ENCODE measurements around the gene PFDN2.
"Not testable (repeated sequence)": the region's sequence is repeated elsewhere in the genome, so short reads cannot be mapped to it uniquely, and the experiment has no call there.

PFDN2 gene

GRCh38 chr1:161121042-161121650, 3.3 kb upstream of the PFDN2 start:
- no peaks in the 10 kb centered on the region for H3K9me3 ChIP-seq (replicated peaks; ENCODE audit: insufficient read depth, low read length)
- no peak for DNase-seq
- no peak overlapping the region for H3K4me2 ChIP-seq (ENCODE audit: low read depth, low read length)
- H3K9ac ChIP-seq (ENCODE audit: low read length), result no peak overlapping the region
- H3K4me3 ChIP-seq (ENCODE audit: low read length), result no peak overlapping the region
- no peak for TF ChIP-seq EZH2phosphoT487 (IDR thresholded peaks at IDR 0.05; ENCODE audit: low read length)
- no peak for TF ChIP-seq EZH2 (optimal IDR thresholded peaks at IDR 0.05; ENCODE audit: low read depth, low read length)
- TF ChIP-seq, protein P1, sequence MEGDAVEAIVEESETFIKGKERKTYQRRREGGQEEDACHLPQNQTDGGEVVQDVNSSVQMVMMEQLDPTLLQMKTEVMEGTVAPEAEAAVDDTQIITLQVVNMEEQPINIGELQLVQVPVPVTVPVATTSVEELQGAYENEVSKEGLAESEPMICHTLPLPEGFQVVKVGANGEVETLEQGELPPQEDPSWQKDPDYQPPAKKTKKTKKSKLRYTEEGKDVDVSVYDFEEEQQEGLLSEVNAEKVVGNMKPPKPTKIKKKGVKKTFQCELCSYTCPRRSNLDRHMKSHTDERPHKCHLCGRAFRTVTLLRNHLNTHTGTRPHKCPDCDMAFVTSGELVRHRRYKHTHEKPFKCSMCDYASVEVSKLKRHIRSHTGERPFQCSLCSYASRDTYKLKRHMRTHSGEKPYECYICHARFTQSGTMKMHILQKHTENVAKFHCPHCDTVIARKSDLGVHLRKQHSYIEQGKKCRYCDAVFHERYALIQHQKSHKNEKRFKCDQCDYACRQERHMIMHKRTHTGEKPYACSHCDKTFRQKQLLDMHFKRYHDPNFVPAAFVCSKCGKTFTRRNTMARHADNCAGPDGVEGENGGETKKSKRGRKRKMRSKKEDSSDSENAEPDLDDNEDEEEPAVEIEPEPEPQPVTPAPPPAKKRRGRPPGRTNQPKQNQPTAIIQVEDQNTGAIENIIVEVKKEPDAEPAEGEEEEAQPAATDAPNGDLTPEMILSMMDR (IDR thresholded peaks at IDR 0.05; ENCODE audit: low read length), result no peak
- H3K9me2 ChIP-seq (replicated peaks; ENCODE audit: insufficient read depth, low read length), result no peaks in the 10 kb centered on the region
- no peak overlapping the region for H2AFZ ChIP-seq (ENCODE audit: low read length)
- H3K36me3 ChIP-seq (replicated peaks; ENCODE audit: insufficient read depth, low read length), result 0 out of 2 replicates have a peak, but pooled peaks cover 5% of the 10 kb centered on the region
- no peaks in the 10 kb centered on the region for H4K20me1 ChIP-seq (ENCODE audit: insufficient read depth, low read length)
- peaks cover 22% of the 10 kb centered on the region for H3K4me1 ChIP-seq (ENCODE audit: low read length)
- H3K27me3 ChIP-seq (replicated peaks; ENCODE audit: insufficient read depth, low read length), result no peaks in the 10 kb centered on the region
- 0 out of 2 replicates have a peak, but pooled peaks cover 15% of the 10 kb centered on the region for H3F3A ChIP-seq (ENCODE audit: insufficient read depth, low read length)
- H3K27ac ChIP-seq (ENCODE audit: low read length), result no peak overlapping the region
- H3K79me2 ChIP-seq (ENCODE audit: low read length), result peaks cover 57% of the 10 kb centered on the region

- Histone ChIP-seq H3K27ac (ENCODE audit: low read length) (peak overlapping the region; percentile 13; the same call in 1 of the 2 replicates), H3K4me2 (ENCODE audit: low read depth, low read length) (peak overlapping the region; percentile 82), H4K20me1 (ENCODE audit: insufficient read depth, low read length) (no peaks in the 10 kb centered on the region), H2AFZ (ENCODE audit: low read length) (no peak overlapping the region), H3K27me3 (replicated peaks; ENCODE audit: insufficient read depth, low read length) (no peaks in the 10 kb centered on the region), H3F3A (ENCODE audit: insufficient read depth, low read length) (0 out of 2 replicates have a peak, but pooled peaks cover 15% of the 10 kb centered on the region), H3K4me3 (ENCODE audit: low read length) (peak overlapping the region; percentile 91), H3K36me3 (replicated peaks; ENCODE audit: insufficient read depth, low read length) (0 out of 2 replicates have a peak, but pooled peaks cover 5% of the 10 kb centered on the region), H3K79me2 (ENCODE audit: low read length) (peaks cover 61% of the 10 kb centered on the region), H3K4me1 (ENCODE audit: low read length) (peaks cover 28% of the 10 kb centered on the region), H3K9me3 (replicated peaks; ENCODE audit: insufficient read depth, low read length) (no peaks in the 10 kb centered on the region), H3K9ac (ENCODE audit: low read length) (peak overlapping the region; percentile 82; the same call in 1 of the 2 replicates), H3K9me2 (replicated peaks; ENCODE audit: insufficient read depth, low read length) (no peaks in the 10 kb centered on the region)
- TF ChIP-seq, protein P1 (IDR thresholded peaks at IDR 0.05; ENCODE audit: low read length), result peak; percentile 57
- TF ChIP-seq EZH2phosphoT487 (IDR thresholded peaks at IDR 0.05; ENCODE audit: low read length), result no peak
- DNase-seq, result peak; percentile 80
Observed at GRCh38 chr1:161119092-161119903, 1.5 kb upstream of the PFDN2 start.

- H3K9me2 ChIP-seq (replicated peaks; ENCODE audit: insufficient read depth, low read length); H3K27ac ChIP-seq (ENCODE audit: low read length); H3K36me3 ChIP-seq (replicated peaks; ENCODE audit: insufficient read depth, low read length); H2AFZ ChIP-seq (ENCODE audit: low read length); DNase-seq; H3K4me3 ChIP-seq (ENCODE audit: low read length); H3K9ac ChIP-seq (ENCODE audit: low read length); H3K4me2 ChIP-seq (ENCODE audit: low read depth, low read length); H3K27me3 ChIP-seq (replicated peaks; ENCODE audit: insufficient read depth, low read length); H3K9me3 ChIP-seq (replicated peaks; ENCODE audit: insufficient read depth, low read length): not testable (repeated sequence)
- Histone ChIP-seq H3F3A (ENCODE audit: insufficient read depth, low read length) (peaks cover 15% of the 10 kb centered on the region; the same call in 1 of the 2 replicates), H3K4me1 (ENCODE audit: low read length) (peaks cover 37% of the 10 kb centered on the region), H3K79me2 (ENCODE audit: low read length) (peaks cover 89% of the 10 kb centered on the region), H4K20me1 (ENCODE audit: insufficient read depth, low read length) (peaks cover 10% of the 10 kb centered on the region; the same call in 1 of the 2 replicates)
Observed at GRCh38 chr1:161115961-161116360, 1.9 kb downstream of the PFDN2 start.

Measured in MM.1S (cell line).